Lung microvascular endothelial cell (primary cell): ENCODE measurements around the gene NDOR1. TPM values are rescaled to one million over a fixed set of nuclear protein-coding genes. Genes with fewer than 3 reads are reported as not detected.

Experiments used
- DNase-seq, 2 donors: peaks; one replicate each; pipeline versions ENCODE4 v3.0.0 to v3.0.0-alpha.2; 2010; ENCODE audit warnings: low read depth in 2 of 2
- total RNA-seq: library from RNA; depleted of rRNA; stranded (reverse); fragments of >200 nt; gene quantifications from 2 replicates; pipeline ENCODE4 v1.2.1, GENCODE V29; 2014

Gene NDOR1
- total RNA-seq, 1 donor from 2014 or later, result 2.4 TPM

- no peak for DNase-seq
Measured at GRCh38 chr9:137198051-137198901, 7.2 kb upstream of the NDOR1 start.

- no peak for DNase-seq
Measured at GRCh38 chr9:137198902-137199283, 6.6 kb upstream of the NDOR1 start.

- no peak for DNase-seq
Measured at GRCh38 chr9:137199411-137200121, 5.9 kb upstream of the NDOR1 start.

DNA sequence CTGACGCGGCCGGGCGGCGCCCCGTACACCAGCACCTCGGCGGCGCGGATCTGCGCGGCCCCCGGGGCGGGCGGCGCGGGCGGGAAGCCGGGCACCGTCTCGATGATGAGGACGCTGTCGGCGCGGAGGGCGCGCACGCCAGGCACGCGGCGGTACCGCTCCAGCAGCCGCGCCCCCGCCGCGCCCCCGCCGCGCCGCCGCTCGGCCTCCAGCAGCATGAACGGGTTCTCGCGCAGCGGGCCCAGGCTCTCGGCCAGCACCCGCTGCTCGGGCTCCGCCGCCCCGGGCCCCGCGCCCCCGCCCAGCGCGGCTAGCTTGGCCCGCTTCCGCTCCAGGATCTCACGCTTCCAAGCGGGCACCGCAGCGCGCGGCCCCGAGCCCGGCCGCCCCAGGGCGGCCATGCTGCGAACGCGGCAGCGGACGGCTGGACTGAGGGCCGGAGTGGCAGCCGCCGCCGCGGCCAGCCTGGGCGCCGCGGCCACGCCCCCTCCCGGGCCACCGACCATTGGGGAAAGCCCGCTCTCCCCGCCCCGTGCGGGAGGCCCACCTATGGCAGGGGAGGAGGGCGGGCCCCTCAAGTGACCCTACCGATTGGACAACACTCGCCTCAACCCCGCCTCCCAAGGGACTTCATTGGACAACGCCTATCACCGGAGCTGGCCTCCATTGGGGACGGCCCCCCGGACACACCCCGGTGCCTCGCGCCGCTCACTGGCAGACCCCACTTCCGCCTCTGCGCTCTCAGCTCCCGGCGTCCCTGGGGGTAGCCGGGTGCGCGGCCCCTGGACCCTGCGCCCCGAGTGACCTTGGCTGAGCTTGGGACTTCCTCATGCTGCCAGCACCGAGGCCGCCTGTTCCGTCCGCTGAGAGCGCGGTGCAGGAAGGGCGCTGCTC, 4.9 kb upstream of the NDOR1 start, which contains the start of gene TPRN:
Gene TPRN, minus strand, starts transcription at position 431 of the 894 bp plus-strand sequence. Its CDS starts 30 bp downstream, at position 401.
- peak; percentile 99 for DNase-seq

DNA sequence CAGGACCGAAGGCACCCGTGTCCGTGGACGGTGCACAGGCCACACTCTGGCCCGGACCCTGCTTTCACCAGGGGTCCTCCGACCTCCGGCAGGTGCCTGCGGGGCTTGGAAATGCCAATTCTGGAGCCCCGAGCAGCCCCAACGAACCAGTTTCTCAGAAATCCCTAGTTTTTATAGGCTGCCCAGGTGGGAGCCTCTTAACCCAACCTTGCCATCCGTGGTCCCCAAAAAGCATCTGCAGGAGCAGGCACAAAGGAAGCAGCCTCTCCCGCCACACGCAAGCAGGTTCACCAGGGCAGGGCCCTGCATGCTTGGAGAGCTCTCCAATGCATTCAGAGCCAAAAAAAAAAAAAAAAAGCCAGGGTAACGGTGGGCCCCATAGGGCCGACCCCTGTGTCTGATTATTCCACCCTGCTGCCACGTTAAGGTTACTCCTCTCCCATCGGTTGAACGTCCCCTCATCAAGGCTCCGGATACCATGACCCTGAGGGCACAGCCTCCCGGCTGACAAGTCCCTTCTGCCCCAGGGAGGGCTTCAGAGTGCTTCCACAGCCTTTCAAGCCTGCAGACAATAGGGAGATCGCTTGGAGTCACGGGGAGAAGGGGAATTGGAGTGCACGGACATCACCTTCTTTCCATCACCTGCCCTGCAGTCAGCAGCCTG, 4.2 kb upstream of the NDOR1 start:
- no peak for DNase-seq

- DNase-seq, result no peak
Measured at GRCh38 chr9:137202966-137203365, 2.5 kb upstream of the NDOR1 start.

GRCh38 chr9:137204731-137205125, 772 bp upstream of the NDOR1 start:
- no peak for DNase-seq

DNA sequence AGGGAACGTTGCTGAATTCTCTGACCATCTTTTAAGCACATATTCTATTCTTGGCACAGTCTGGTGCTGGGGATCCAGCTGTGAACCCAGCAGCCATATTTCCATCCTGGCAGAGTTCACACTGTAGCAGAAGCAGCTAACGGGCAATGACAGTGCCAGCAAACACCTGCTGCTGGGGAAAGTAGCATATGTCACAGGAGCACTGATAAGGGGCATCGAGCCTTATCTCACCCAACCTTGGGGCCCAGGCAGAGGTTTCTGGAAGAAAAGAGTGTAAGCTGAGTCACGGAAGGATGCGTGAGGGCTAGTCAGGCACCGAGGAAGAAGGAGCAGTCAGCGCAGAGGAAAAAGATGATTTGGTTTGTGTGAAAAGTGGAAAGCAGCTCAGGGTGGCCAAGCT, 1.1 kb downstream of the NDOR1 start:
- DNase-seq, result no peak

- DNase-seq, result no peak
Measured at GRCh38 chr9:137211532-137211931, 6.0 kb downstream of the NDOR1 start.

- no peak for DNase-seq
Measured at GRCh38 chr9:137212520-137212919, 7.0 kb downstream of the NDOR1 start.

GRCh38 chr9:137213160-137214060, 7.9 kb downstream of the NDOR1 start:
- no peak for DNase-seq

- DNase-seq, result no peak
Measured at GRCh38 chr9:137214620-137215019, 9.1 kb downstream of the NDOR1 start.

DNA sequence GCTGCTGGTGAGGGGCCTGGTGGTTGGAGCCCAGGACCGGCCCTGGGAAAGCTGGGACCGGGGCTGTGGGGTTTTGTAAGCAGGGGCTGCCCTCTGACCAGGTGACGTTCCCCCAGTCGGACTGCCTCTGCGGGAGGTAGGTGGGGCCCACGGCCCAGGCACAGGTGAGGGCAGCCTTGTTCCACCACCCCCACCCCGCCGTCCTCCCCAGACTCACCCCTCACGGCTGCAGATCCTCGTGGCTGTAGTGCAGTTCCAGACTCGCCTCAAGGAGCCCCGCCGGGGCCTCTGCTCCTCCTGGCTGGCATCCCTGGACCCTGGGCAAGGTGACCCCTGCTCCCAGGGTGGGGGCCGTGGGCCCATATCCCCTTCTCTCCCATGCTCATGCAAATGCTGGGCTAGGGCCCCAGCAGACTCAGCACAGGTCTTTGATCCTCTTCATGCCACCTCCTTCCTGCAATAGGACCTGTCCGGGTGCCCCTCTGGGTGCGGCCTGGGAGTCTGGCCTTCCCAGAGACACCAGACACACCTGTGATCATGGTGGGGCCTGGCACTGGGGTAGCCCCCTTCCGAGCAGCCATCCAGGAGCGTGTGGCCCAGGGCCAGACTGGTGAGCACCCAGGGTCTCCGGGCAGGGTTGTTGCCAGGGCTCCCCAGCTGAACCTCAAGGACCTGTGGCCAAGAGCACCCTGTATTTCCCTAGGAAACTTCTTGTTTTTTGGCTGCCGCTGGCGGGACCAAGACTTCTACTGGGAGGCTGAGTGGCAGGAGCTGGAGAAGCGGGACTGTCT, 9.9 kb downstream of the NDOR1 start:
- DNase-seq, result no peak

DNA sequence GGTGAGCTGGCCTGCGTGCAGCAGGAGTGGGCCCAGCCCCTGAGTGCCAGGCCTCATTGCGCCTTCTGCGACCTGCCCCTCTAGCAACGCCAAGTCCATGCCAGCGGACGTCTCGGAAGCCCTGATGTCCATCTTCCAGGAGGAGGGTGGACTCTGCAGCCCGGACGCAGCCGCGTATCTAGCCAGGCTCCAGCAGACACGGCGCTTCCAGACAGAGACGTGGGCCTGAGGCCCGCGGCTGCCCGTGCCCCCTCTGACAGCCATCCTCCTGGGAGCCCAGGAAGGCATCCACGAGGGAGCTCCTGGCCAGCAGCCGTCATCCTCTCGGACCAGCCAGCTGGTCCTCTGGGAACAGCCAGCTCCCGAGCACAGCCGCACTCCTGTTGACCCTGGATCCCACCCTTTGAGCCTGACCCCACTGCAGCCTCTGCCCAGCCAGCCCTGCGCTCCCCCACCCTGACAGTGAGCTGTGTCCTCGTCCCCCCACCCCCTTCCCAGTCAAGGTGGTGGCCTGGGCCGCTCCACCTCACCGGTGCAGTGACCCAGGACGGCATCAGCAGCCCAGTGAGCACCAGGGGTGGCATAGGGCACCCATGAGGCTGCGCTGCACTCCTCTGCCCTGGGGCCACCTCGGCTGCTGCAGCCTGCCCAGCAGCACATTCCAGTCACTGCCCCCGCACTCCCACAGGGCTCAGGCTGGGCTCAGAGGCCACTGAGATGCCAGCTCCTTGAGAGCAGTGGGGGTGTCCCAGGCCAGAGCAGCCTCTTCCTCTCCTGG, 10.9 kb downstream of the NDOR1 start:
- no peak for DNase-seq

GRCh38 chr9:137217276-137218211, 12.0 kb downstream of the NDOR1 start:
- no peak for DNase-seq

DNA sequence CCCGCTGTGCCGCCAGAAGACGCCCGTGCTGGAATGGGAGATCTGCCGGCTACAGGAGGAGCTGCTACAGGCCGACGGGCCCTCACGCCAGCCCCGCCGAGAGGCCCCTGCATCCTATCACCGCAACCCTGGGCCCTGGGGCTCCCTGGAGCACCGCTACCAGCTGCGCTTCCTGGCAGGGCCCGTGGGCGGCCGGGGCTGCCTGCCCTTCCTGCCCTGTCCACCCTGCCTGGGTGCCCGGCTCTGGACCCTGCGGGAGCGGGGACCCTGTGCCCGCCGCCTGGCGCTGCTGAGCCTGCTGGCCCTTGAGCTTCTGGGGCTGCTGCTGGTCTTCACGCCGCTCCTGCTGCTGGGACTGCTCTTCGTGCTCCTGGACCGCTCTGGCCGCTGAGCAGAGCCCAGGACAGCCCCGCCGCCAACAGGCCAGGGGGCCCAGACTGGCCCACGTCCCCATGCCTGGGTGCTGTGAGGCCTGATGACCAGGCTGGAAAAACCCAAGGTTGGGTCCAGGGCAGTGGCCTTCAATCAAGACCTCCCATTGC, 12.8 kb downstream of the NDOR1 start:
- DNase-seq, result no peak

GRCh38 chr9:137218754-137219271, 13.3 kb downstream of the NDOR1 start:
- peak in 1 of 2 donors; percentile 46 for DNase-seq
